Stimulated activated CD8-positive, alpha-beta memory T cell treated with anti-CD3 and anti-CD28 coated beads, Interleukin-2, amount 100 ng/mL, for 48 hours (primary cell): Measurements from ENCODE around the gene ARL13B.
"Not testable (repeated sequence)": the region's sequence is repeated elsewhere in the genome, so short reads cannot be mapped to it uniquely, and the experiment has no call there.

ENCODE experiments used
- DNase-seq, 2 donors: peaks; one replicate each; pipeline ENCODE4 v3.0.0-alpha.2; 2020; ENCODE audit warnings: low read depth in 2 of 2

ARL13B gene

DNA sequence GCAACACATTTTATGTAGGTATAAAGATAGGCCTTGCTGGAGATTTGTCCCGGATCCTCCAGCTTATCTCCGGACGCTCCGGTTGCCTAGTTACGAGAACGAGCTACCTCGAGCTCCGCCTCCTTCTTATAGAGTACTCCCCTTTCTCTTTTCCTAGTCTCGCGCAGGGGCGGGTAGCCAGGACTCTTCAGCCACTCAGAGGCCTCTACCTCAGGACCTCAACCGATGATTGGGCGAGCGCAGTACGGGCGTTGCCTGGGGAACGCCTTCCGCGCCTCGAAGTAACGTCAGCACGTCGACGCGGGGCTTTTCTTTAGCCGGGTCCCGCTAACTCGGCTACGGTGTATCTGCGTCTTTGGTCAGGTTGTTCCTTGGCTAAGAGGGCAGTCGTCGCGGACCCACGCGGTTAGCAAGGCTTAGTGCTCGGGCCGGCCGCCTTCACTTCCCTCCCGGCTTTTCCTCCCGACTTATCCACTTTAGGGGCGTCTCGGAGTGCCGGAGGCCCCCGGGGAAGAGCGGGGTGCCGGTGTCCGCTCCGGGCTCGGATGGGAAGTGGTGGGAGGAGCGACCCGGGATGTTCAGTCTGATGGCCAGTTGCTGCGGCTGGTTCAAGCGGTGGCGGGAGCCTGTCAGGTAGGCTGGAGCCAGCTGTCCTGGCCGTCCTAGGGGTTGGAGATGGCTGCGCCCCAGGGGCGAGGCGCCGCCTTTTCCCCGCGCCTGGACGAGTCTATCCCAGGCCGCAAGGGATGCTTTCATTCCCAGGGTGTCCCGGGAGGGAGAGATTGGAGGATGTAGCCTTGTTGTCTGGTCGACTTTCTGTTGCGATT lies at the start of gene ARL13B:
Gene ARL13B, plus strand, starts transcription at position 306 of the 827 bp plus-strand sequence. Its CDS starts 269 bp downstream, at position 575.
- DNase-seq: peak; percentile 82 to 90

DNA sequence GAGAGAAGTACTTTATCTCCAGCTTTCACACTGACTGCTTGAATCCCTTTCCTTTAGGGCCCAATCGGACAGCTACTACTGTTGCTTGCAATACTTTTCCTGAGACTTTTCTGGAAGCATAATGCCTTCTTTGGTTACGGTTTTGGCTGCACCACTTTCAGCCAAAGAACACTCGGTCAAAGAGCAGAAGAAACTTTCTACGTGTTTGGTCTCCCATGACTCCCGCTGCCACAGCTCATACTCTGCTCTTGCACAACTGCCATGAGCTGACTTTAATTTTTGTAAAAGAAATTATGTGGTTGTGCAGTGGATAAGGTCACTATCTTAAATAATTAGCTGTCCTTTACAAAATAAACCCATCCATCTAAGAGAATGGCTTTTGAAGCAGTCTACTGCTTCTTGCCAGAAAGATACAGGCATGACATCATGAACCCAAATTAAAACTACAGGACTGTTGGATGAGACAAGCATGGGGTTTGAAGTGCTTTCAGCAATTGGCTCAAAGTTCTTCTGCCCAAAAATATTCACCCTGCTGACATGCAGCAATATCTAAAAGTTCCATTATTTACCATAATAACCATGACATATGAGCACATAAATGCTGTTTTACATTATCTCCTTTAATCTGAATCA lies 48.2 kb upstream of the ARL13B start:
- no peak for DNase-seq

DNA sequence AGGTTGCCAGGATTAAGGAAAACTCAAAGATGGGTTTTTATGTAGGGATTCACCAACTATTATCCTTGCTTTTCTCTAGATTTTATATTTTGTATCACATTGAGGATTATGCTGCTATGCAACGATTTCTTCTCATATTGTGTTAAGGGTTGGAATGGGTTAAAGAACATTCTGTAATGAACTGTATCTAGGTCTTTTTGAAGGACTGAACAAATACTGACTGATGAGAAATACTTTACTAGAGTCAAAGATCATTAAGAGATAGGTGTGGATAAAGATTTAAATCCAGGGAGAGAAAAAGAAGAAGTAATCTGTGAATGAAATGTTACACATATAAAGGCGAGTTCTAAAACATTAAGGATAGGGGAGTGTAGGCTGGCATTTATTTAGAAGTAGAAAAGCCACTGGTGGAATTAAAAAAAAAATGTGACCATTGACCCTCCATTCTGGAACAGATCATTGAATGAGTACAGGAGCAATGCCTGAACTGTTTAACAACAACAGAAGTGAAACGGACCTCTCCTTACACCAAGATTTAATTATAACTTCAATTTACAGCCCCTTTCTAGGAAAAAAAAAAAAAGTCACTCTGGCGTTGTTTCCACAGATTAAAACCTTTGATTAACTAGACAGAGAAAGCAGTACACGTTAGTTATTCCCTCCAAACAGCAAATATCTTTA lies 45.4 kb upstream of the ARL13B start:
- no peak for DNase-seq

DNA sequence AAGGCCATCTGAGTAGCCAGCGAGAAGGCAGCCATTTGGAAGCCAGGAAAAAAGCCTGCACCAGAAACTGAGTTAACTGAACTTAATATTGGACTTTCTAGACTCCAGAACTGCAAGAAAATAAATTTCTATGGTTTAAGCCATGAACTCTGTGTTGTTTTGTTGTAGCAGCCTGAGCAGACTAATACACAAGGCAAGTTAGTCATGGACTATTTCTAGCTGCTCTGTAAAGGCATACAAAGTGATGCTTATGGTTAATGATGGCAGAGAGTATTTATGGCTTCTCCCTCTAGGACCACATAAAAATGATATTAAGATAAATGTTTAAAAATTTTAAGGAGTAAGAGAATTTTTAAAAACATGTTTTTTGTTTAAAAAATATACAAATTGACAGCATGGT lies 43.4 kb upstream of the ARL13B start:
- no peak for DNase-seq

DNA sequence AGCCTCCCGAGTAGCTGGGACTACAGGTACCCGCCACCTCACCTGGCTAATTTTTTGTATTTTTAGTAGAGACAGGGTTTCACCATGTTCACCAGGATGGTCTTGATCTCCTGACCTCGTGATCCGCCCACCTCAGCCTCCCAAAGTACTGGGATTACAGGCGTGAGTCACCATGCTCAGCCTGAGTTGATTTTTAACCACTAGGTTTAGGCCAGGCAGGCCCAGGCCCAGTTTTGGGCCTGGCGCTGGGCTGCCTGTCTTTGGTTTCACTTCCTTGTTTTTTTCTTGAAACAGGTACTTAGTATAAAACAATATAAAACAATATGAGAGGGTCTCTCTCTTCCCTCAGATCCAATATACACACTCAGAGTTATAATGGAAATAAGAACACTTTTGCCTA lies 42.5 kb upstream of the ARL13B start:
- DNase-seq: not testable (repeated sequence)

DNA sequence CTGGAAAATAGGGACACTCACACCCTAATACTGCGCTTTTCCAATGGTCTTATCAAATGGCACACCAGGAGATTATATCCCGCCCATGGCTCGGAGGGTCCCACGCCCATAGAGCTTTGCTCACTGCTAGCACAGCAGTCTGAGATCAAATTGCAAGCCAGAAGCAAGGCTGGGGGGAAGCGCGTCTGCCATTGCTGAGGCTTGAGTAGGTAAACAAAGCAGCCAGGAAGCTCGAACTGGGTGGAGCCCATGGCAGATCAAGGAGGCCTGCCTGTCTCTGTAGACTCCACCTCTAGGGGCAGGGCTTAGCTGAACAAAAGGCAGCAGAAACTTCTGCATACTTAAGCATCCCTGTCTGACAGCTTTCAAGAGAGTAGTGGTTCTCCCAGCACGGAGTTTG lies 30.0 kb upstream of the ARL13B start:
- not testable (repeated sequence) for DNase-seq

DNA sequence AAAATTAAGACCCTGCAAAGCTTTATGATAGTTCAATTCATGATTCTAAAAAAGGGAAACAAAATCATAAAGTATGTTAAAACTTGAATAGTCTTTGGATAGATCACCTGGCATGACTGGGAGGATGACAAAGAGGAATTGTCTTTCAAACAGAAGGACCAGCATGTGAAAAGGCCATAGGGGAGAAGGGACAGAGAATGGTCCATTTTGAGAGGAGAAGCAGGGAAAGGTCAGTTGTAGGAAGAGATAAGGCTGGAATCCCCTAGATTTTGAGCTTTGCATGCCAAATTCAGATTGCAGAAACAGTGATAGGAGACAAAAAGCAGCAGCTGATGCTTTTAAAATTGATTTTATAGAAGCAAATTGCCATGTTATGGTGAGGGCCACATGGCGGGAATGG lies 18.9 kb upstream of the ARL13B start:
- DNase-seq: no peak

DNA sequence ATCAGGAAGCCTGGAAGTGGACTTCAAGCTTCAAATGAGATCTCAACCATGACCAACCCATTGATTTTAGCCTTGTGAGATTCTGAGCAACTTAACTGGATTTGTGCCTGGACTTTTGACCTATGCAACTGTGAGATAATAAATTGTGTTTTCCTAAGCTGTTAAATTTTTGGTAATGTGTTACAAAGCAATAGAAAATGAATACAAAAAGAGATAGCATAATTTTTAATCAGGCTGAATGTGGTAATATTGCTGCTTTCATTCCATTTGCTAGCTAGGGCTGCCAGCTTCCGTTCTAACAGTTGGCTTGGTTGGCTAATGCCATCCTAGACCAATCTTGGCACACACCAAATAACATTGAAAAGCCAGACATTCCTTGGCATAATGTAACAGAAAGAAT lies 18.5 kb upstream of the ARL13B start:
- DNase-seq: no peak

DNA sequence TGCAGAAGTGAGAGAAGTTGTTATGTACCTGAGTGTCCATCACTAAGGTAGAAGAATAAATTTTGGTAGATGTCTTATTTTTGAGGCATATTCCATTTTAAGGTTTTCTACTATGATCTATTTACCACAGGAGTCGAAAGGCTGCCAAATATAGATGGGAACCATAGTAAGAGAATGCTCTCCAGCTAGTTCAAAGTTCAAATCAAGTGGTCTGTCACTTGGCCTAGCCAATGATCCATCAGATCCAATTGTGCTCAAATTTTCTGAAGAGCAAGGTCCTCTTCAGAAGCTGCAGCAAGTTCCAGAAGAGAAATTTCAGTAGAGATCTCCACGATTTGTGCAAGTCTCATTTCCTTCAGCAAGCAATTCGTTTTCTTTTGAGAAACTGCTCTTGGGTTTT lies 17.2 kb upstream of the ARL13B start:
- DNase-seq: no peak

DNA sequence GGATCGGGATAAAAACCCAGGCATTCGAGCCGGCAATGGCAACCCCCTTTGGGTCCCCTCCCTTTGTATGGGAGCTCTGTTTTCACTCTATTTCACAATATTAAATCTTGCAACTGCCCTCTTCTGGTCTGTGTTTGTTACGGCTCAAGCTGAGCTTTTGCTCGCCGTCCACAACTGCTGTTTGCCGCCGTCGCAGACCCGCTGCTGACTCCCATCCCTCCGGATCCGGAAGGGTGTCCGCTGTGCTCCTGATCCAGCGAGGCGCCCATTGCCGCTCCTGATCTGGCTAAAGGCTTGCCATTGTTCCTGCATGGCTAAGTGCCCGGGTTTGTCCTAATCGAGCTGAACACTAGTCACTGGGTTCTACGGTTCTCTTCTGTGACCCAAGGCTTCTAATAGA lies 14.8 kb upstream of the ARL13B start:
- not testable (repeated sequence) for DNase-seq

DNA sequence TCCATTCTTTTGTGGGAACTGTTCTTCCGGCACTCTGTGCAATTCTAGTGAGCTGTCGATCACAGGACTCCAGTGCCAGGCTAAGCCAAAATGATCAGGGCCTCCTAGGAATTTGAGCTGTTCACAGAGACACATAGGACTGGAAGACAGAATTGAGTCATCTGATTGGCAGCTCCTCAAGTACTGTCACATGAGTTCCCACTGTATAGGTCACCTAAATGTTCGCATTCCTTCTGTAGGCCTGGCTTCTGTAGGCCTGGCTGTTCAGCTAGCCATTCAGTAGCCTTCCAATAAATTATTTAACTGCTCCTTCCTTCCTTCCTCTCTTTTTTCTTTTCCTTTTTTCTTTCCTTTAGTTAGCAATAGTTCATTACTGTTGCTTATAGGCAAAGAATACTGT lies 10.5 kb upstream of the ARL13B start:
- no peak for DNase-seq

DNA sequence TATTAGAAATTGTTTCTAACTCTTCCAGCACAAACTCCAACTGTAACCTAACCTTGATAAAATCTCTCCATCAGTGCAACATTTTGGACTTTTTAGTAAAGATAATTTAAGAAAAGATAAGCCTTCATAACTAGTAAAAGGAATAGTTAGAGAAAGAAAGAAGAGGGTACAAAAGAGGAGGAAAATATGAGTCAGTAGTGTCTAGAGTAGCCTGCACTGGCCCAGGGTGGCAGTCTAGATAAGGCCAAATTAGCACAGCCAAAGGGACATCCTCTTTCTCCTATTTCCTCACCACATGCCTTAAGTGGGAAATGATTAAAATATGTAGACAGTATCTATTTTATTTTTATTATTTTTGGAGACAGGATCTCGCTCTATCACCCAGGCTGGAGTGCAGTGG lies 10.0 kb upstream of the ARL13B start:
- no peak for DNase-seq

DNA sequence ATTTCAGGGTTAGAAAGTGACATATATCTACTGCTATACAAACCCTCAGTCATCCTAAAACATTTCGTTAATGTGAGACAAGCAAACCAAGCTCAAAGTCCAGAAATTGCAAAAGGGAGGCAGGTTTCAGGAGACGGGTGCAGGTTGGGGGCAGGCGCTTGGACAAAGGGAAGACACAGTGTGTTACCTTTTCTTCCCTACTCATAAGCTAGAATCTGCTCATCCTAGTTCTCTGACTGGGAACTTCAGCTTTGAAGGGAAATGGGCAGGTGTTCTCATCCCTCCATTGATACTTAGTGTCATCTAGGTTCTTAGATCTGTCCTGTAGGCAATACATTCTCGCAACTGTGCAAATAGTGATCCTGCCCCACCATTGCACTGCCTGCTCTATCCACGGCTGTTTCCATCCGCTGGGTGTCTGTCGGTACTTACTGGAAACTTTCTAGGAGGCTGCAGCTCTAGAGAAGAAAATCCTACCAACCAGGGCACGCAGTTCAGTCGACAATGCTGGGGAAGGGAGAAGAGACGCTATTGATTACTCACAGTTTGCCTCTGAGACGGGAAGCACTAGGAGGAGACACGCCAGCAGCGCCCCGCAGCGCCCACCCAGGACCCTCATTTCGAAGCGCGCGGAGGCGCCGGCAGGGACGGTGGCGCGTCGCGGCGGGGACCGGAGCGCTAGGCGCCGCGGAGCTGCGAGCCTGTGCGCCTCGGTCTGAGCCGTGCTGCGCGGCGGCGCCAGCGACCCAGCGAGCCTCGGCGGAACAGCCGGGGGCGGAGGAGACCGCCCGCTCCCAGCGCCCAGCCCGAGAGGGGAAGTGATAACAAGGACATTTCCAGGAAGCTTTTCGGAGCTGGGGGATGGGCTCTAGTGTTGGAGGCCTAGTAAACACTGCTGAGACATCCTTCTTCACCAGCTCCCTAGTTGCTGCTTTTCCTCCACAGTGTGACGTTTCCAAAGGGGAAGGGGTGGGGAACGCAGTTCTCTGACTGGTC lies 6.5 kb upstream of the ARL13B start, which contains the start of gene PROS1:
Gene PROS1, minus strand, starts transcription at position 766 of the 996 bp plus-strand sequence. Its CDS starts 147 bp downstream, at position 619.
- peak; percentile 40 to 47 for DNase-seq

DNA sequence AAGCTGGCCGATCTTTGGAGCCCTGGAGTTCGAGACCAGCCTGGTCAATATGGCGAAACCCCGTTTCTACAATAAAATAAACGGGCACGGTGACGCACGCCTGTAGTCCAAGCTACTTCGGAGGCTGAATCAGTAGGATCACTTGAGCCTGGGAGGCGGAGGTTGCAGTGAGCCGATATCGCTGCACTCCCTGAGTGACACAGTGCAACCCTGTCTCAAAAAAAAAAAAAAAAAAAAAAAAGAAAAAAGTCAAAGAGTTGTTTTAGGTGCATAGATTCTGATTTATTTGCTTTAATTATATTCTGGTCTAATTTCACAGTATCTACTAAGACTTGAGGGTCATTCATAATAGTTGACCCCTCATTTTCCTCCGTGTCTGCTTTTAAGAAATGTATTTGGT lies 1.7 kb downstream of the ARL13B start:
- DNase-seq: no peak

DNA sequence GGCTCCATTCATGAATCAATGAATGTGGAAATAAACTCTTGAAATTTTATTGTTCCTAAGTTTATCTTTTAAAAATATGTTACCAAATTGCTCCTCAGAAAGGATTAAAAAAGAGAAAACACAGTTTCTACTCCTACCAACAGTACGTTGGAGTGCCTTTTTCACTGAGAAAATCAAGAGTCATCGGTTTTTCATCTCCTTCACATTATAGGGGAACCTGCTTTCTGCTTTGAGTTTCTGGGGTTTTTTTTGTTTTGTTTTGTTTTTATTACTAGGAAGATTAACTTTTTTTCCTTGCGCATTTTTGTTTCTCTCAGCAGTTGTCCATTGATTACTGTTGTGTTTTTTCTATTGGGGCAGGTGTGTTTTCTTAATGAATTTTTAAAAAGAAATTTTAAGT lies 3.5 kb downstream of the ARL13B start:
- DNase-seq: no peak

DNA sequence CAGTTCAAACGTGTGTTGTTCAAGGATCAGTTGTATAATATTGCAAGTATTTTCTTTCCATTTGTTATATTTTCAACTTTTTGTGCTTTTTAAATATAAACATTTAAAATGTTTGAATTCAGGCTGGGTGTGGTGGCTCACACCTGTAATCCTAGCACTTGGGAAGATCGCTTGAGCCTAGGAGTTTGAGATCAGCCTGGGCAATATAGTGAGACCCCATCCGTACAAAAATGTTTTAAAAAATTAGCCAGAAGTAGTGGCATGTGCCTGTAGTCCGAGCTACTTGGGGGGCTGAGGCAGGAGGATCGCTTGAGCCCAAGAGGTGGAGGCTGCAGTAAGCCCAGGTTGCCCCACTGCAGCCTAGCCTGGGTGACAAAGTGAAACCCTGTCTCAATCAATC lies 4.7 kb downstream of the ARL13B start:
- no peak for DNase-seq

DNA sequence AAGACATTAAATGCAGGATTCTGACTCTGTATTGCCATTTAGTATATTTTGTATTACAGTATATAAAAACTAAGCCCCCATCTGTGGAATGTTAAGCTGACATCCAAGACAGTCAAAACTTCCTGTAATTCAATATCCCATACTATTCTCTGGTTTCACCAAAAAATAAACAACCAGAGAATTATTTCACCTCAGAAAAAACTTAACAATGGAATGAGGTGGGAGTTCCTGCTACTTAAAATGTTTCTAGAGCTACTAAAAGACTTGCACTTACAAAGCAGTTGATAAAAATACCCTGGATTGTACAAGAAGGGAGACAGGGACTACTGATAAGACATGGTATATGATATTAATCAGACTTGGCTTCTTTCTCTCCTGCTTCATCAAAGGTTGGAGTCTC lies 8.3 kb downstream of the ARL13B start:
- no peak for DNase-seq

DNA sequence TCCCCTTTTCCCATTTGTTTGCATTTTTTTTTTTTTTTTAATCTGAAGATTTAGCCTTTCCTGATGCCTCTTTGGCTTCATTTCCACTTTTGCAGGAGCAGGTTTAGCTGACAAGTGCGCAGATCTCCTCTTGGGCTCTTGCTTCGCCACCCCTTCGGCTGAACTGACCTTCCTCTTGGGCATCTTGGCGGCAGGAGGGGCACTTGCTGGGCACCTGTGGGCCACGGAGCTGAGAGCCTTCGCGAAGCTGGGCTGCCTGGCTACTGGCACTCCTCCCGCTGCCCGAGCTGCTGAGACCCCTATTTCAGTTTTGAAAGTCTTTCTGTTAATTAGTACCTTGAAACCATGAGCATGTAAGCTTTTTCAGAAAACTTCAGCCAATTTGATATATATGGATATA lies 8.8 kb downstream of the ARL13B start:
- no peak for DNase-seq

DNA sequence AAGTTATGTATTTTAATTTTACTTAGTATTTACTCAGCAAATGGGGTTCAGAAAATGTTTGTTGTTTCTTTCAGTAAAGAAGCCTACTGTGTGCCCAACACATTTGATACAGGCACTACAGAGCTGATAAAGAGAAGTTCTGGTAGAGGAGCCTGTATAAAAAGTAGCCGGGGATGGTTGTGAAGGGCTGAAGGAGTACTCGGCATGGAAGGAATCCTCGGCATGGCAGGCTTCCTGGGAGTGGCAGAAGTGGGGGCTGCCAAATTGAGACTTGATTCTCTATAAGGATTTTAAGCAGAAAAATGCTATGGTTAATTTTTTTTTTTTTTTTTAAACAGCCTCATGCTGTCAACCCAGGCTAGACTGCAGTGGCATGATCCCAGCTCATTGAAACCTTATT lies 9.3 kb downstream of the ARL13B start:
- DNase-seq: no peak

DNA sequence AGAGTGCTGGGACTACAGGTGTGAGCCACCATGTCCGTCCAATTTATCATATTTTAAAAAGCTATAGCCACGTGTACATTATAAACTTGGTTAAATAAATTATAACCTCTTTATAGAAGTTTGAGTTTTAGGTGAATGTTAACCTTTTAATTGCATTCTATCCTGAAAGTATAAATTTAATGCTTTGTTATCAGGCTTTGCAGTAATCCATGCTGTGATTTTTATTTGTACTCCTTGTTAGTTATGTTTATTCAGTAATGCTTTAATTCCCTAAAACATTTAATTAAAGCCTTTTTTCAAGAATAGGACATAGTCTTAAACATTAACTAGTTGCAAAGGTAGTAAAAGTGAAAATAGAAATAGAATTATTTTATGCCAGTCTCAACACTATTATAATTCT lies 11.7 kb downstream of the ARL13B start:
- no peak for DNase-seq

DNA sequence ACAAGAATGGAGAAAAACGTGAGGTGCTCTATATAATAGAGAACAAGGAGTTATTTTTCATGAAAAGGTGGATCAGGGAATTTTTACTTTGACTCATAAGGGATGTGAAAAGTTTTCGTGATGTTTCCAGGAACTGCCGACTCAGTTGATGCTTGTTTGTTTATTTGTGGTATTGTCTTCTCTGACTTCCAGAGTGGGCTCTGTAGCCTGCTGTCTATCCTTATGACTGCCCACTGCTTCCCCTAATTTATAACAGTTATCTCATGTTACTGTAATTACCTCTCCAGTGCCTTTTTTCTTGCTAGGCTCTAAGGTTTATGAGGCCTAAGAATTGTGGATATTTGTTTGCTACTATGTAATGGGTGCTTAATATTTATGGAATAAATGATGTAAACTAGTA lies 12.3 kb downstream of the ARL13B start:
- no peak for DNase-seq

DNA sequence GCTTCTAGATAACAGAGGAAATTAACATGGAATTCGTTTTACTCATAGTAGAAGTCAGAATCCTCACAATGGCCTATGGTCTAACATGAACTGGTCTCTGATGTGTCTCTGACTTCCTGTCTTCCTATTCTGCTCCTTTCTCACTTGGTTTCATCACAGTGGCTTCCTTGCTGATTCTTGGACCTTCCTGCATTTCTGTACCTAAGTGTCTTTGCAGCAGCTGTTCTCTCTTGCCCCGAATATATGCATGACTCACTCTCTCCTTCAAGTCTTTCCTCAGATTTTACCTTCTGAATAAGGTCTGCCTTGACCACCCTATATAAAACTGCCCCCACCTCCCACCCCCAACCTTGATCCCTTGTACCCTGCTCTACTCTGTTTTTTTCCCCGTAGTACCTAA lies 14.1 kb downstream of the ARL13B start:
- DNase-seq: no peak
